CD4-positive, alpha-beta T cell treated with Interleukin-17A for 1 hour (primary cell): Measurements from ENCODE around the gene ELMO1.

Source experiments
- DNase-seq: peaks from one replicate; pipeline ENCODE4 v3.0.0-alpha.2; 2020

The ELMO1 gene

GRCh38 chr7:36960105-36960504 is 488.6 kb downstream of the ELMO1 start:
- no peak for DNase-seq

GRCh38 chr7:36958111-36958733 is 490.4 kb downstream of the ELMO1 start:
- no peak for DNase-seq

- no peak for DNase-seq
Observed at GRCh38 chr7:36957620-36958019, 491.0 kb downstream of the ELMO1 start.

- no peak for DNase-seq
Observed at GRCh38 chr7:36956814-36957213, 491.9 kb downstream of the ELMO1 start.

- no peak for DNase-seq
Observed at GRCh38 chr7:36955456-36956129, 493.1 kb downstream of the ELMO1 start.

- DNase-seq = no peak
Observed at GRCh38 chr7:36951257-36951697, 497.4 kb downstream of the ELMO1 start.

- DNase-seq = no peak
Observed at GRCh38 chr7:36949711-36950600, 498.7 kb downstream of the ELMO1 start.

GRCh38 chr7:36946401-36946739 is 502.3 kb downstream of the ELMO1 start:
- no peak for DNase-seq

- no peak for DNase-seq
Observed at GRCh38 chr7:36945612-36946400, 502.9 kb downstream of the ELMO1 start.

- DNase-seq = no peak
Observed at GRCh38 chr7:36944838-36945237, 503.8 kb downstream of the ELMO1 start.

GRCh38 chr7:36943591-36944435 is 504.9 kb downstream of the ELMO1 start:
- DNase-seq = no peak

- no peak for DNase-seq
Observed at GRCh38 chr7:36942955-36943354, 505.7 kb downstream of the ELMO1 start.

GRCh38 chr7:36942541-36942940 is 506.1 kb downstream of the ELMO1 start:
- DNase-seq = no peak

- no peak for DNase-seq
Observed at GRCh38 chr7:36942025-36942424, 506.6 kb downstream of the ELMO1 start.

- no peak for DNase-seq
Observed at GRCh38 chr7:36941359-36941758, 507.3 kb downstream of the ELMO1 start.

GRCh38 chr7:36939816-36940215 is 508.8 kb downstream of the ELMO1 start:
- DNase-seq = no peak

- peak; percentile 30 for DNase-seq
Observed at GRCh38 chr7:36937754-36938563, 510.7 kb downstream of the ELMO1 start.

- no peak for DNase-seq
Observed at GRCh38 chr7:36931892-36932291, 516.8 kb downstream of the ELMO1 start.

GRCh38 chr7:36929791-36930190 is 518.9 kb downstream of the ELMO1 start:
- no peak for DNase-seq

GRCh38 chr7:36928718-36929117 is 519.9 kb downstream of the ELMO1 start:
- no peak for DNase-seq

- DNase-seq = no peak
Observed at GRCh38 chr7:36928311-36928710, 520.4 kb downstream of the ELMO1 start.
